Neural cell (in vitro differentiated cells): ENCODE measurements around the gene ZBTB17. TPM values are rescaled to one million over a fixed set of nuclear protein-coding genes. Genes with fewer than 3 reads are reported as not detected.

Experiments
- H2AFZ ChIP-seq: fragments of 200-600, 300-800 bp; sonication (generic), shearing (Covaris generic); 2 replicates; pipeline ENCODE4 v1.6.0; 2014; ENCODE audit warnings: low read depth, mild to moderate bottlenecking, antibody characterized with exemption, low read length, moderate library complexity
- H3F3A ChIP-seq: fragments of 200-600 bp; shearing (Covaris generic); 2 replicates; pipeline ENCODE4 v1.6.1; 2016; ENCODE audit warnings: mild to moderate bottlenecking, moderate library complexity, mixed read lengths, antibody characterized with exemption, low read length; ENCODE audit not compliant: insufficient read depth, poor library complexity, severe bottlenecking
- H3K27ac ChIP-seq: fragments of 200-600, 300-800 bp; sonication (generic), shearing (Covaris generic); 2 replicates; pipeline ENCODE4 v1.5.1; 2014; ENCODE audit warnings: mild to moderate bottlenecking, low read length, moderate library complexity
- H3K27me3 ChIP-seq: fragments of 300-800, 200-600 bp; sonication (generic), shearing (Covaris generic); 2 replicates; pipeline ENCODE4 v1.6.0; 2014; ENCODE audit warnings: mild to moderate bottlenecking, low read depth, low read length, moderate library complexity; ENCODE audit not compliant: insufficient read depth
- H3K36me3 ChIP-seq: fragments of 300-800, 200-600 bp; sonication (generic), shearing (Covaris generic); 2 replicates; pipeline ENCODE4 v1.5.1; 2014; ENCODE audit warnings: mild to moderate bottlenecking, antibody characterized with exemption, low read length, moderate library complexity; ENCODE audit not compliant: insufficient read depth
- H3K4me2 ChIP-seq: fragments of 300-800, 200-600 bp; sonication (generic), shearing (Covaris generic); 2 replicates; pipeline ENCODE4 v1.6.0; 2014; ENCODE audit warnings: mild to moderate bottlenecking, low read length
- H3K4me3 ChIP-seq: fragments of 300-800, 200-600 bp; sonication (generic), shearing (Covaris generic); 2 replicates; pipeline ENCODE4 v1.5.1; 2014; ENCODE audit warnings: mild to moderate bottlenecking, low read length, moderate library complexity
- H3K79me2 ChIP-seq: fragments of 200-600 bp; shearing (Covaris generic); replicated peaks from 2 replicates; pipeline ENCODE4 v1.6.0; 2014; ENCODE audit warnings: mild to moderate bottlenecking, low read length, moderate library complexity; ENCODE audit not compliant: insufficient read depth
- H3K9ac ChIP-seq: fragments of 300-800, 200-600 bp; sonication (generic), shearing (Covaris generic); 2 replicates; pipeline ENCODE4 v1.6.1; 2016; ENCODE audit warnings: mild to moderate bottlenecking, low read length, mixed read lengths
- H3K9me2 ChIP-seq: fragments of 200-600 bp; shearing (Covaris generic); 2 replicates; pipeline ENCODE4 v1.6.1; 2016; ENCODE audit warnings: mild to moderate bottlenecking, low read length, mixed read lengths; ENCODE audit not compliant: insufficient read depth
- H3K9me3 ChIP-seq: fragments of 200-600, 300-800 bp; sonication (generic), shearing (Covaris generic); 2 replicates; pipeline ENCODE4 v1.6.1; 2016; ENCODE audit warnings: mild to moderate bottlenecking, mixed run types, low read length, moderate library complexity, mixed read lengths
- H4K20me1 ChIP-seq: fragments of 200-600 bp; shearing (Covaris generic); 2 replicates; pipeline ENCODE4 v1.6.1; 2016; ENCODE audit warnings: mild to moderate bottlenecking, mixed run types; ENCODE audit not compliant: insufficient read depth
- EP300 ChIP-seq: fragments of 450-650 bp; conservative IDR thresholded peaks from 2 replicates; pipeline ENCODE4 v1.6.1; 2014; ENCODE audit warnings: antibody characterized with exemption, mild to moderate bottlenecking, moderate library complexity; ENCODE audit not compliant: poor library complexity, severe bottlenecking
- EZH2 ChIP-seq: fragments of 200-600, 300-800 bp; shearing (Covaris generic), sonication (generic); IDR thresholded peaks from 2 replicates; pipeline ENCODE4 v1.6.1; 2014; ENCODE audit warnings: antibody characterized with exemption, low read length, borderline replicate concordance, mild to moderate bottlenecking; ENCODE audit not compliant: insufficient read depth, poor library complexity, severe bottlenecking
- MXI1 ChIP-seq: fragments of 450-650 bp; conservative IDR thresholded peaks from 2 replicates; pipeline ENCODE4 v1.6.1; 2014; ENCODE audit warnings: antibody characterized with exemption, mild to moderate bottlenecking; ENCODE audit not compliant: poor library complexity, severe bottlenecking
- POLR2AphosphoS5 ChIP-seq: IDR thresholded peaks from 2 replicates; pipeline ENCODE4 v1.6.1; 2012
- RAD21 ChIP-seq: fragments of 450-650 bp; conservative IDR thresholded peaks from 2 replicates; pipeline ENCODE4 v1.6.1; 2014; ENCODE audit warnings: antibody characterized with exemption, mild to moderate bottlenecking, moderate library complexity
- SMC3 ChIP-seq: fragments of 450-650 bp; conservative IDR thresholded peaks from 2 replicates; pipeline ENCODE4 v1.6.1; 2014; ENCODE audit warnings: antibody characterized with exemption, mild to moderate bottlenecking, moderate library complexity; ENCODE audit not compliant: poor library complexity
- TAF1 ChIP-seq: IDR thresholded peaks from 2 replicates; pipeline ENCODE4 v1.6.1; 2012; ENCODE audit warnings: low read depth
- polyA plus RNA-seq: library from polyadenylated mRNA; depleted of rRNA; stranded (reverse); fragments of >200 nt; gene quantifications from 2 replicates; pipeline ENCODE4 v1.2.3, GENCODE V29; 2014
- TF ChIP-seq, protein P1 (sequence below): fragments of 450-650 bp; IDR thresholded peaks from 2 replicates; pipeline ENCODE4 v1.5.1; 2014; ENCODE audit warnings: antibody characterized with exemption, mild to moderate bottlenecking, moderate library complexity; ENCODE audit not compliant: poor library complexity, severe bottlenecking
- TF ChIP-seq, protein P2 (sequence below): IDR thresholded peaks from 2 replicates; pipeline ENCODE4 v1.6.1; 2012; ENCODE audit warnings: borderline replicate concordance

ZBTB17 gene
- polyA plus RNA-seq, 1 donor from 2014 or later = 114 TPM

DNA sequence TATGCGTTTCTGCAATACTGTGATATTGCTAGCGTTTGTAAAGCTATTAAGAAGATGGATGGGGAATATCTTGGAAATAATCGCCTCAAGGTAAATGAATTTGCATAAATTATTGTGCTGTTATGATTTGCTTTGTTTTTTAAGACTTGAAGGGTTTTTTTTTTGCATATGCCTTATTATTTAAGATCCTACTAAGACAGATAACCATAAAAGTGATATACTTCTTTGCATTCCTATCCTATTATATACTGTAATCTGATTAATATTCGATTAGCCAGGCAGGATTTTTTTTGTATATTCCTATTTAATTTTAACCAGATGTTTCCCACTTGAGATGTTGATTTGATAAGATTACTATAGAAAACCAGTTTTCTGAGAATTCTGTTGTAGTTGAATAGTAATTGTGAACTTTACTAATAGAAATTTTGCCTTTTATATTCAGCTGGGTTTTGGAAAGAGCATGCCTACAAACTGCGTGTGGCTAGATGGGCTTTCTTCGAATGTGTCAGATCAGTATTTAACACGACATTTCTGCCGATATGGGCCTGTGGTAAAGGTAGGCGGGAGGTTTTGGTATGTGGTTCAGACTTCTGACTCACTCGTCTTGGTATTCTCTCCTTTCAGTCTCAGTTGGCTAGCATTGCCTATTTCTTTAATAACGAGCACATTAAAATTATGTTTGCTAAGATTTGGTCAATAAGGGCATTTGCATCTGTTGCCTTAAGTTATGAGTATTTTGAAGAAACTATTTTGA, 56.8 kb downstream of the ZBTB17 start:
- H3K9me3 ChIP-seq = no peaks in the 10 kb centered on the region
- H3K9me2 ChIP-seq = no peaks in the 10 kb centered on the region
- H3K36me3 ChIP-seq = peaks cover 13% of the 10 kb centered on the region
- H4K20me1 ChIP-seq = no peaks in the 10 kb centered on the region
- no peak overlapping the region for H3K4me3 ChIP-seq
- H3K79me2 ChIP-seq = peaks cover 4% of the 10 kb centered on the region
- H2AFZ ChIP-seq = no peak overlapping the region
- H3K27ac ChIP-seq = no peak overlapping the region
- no peak for TF ChIP-seq EP300
- TF ChIP-seq, protein P1, sequence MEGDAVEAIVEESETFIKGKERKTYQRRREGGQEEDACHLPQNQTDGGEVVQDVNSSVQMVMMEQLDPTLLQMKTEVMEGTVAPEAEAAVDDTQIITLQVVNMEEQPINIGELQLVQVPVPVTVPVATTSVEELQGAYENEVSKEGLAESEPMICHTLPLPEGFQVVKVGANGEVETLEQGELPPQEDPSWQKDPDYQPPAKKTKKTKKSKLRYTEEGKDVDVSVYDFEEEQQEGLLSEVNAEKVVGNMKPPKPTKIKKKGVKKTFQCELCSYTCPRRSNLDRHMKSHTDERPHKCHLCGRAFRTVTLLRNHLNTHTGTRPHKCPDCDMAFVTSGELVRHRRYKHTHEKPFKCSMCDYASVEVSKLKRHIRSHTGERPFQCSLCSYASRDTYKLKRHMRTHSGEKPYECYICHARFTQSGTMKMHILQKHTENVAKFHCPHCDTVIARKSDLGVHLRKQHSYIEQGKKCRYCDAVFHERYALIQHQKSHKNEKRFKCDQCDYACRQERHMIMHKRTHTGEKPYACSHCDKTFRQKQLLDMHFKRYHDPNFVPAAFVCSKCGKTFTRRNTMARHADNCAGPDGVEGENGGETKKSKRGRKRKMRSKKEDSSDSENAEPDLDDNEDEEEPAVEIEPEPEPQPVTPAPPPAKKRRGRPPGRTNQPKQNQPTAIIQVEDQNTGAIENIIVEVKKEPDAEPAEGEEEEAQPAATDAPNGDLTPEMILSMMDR = no peak
- no peak for TF ChIP-seq RAD21
- TF ChIP-seq, protein P2, sequence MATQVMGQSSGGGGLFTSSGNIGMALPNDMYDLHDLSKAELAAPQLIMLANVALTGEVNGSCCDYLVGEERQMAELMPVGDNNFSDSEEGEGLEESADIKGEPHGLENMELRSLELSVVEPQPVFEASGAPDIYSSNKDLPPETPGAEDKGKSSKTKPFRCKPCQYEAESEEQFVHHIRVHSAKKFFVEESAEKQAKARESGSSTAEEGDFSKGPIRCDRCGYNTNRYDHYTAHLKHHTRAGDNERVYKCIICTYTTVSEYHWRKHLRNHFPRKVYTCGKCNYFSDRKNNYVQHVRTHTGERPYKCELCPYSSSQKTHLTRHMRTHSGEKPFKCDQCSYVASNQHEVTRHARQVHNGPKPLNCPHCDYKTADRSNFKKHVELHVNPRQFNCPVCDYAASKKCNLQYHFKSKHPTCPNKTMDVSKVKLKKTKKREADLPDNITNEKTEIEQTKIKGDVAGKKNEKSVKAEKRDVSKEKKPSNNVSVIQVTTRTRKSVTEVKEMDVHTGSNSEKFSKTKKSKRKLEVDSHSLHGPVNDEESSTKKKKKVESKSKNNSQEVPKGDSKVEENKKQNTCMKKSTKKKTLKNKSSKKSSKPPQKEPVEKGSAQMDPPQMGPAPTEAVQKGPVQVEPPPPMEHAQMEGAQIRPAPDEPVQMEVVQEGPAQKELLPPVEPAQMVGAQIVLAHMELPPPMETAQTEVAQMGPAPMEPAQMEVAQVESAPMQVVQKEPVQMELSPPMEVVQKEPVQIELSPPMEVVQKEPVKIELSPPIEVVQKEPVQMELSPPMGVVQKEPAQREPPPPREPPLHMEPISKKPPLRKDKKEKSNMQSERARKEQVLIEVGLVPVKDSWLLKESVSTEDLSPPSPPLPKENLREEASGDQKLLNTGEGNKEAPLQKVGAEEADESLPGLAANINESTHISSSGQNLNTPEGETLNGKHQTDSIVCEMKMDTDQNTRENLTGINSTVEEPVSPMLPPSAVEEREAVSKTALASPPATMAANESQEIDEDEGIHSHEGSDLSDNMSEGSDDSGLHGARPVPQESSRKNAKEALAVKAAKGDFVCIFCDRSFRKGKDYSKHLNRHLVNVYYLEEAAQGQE = no peak
- no peak for TF ChIP-seq SMC3
- no peak for TF ChIP-seq TAF1
- no peak for TF ChIP-seq MXI1
- TF ChIP-seq EZH2 = no peak
- H3K9ac ChIP-seq = no peak overlapping the region
- H3K27me3 ChIP-seq = no peaks in the 10 kb centered on the region
- H3K4me2 ChIP-seq = no peak overlapping the region
- H3F3A ChIP-seq = no peaks in the 10 kb centered on the region

DNA sequence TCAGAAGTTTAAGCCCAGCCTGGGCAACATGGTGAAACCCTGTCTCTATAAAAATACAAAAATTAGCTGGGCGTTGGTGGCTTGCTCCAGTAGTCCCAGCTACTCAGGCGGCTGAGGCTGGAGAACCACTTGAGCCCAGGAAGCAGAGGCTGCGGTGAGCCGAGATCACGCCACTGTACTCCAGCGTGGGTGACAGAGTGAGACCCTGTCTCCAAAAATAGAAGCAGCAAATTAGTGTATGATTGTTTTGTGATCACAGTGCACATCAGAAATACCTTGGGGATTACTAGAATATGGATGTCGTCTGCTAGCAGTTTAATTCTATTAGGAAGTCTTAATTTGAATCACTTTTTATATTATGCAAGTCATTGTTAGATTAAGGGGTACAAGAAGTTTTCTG, 59.0 kb downstream of the ZBTB17 start:
- Histone ChIP-seq H3K36me3 (peaks cover 8% of the 10 kb centered on the region), H3K4me2 (no peak overlapping the region), H4K20me1 (no peaks in the 10 kb centered on the region), H3K27me3 (no peaks in the 10 kb centered on the region), H3K4me3 (no peak overlapping the region), H3K9me2 (no peaks in the 10 kb centered on the region), H3K9me3 (no peaks in the 10 kb centered on the region), H3K27ac (no peak overlapping the region), H3F3A (no peaks in the 10 kb centered on the region), H2AFZ (no peak overlapping the region), H3K79me2 (peaks cover 16% of the 10 kb centered on the region), H3K9ac (no peak overlapping the region)
- no peak for TF ChIP-seq POLR2AphosphoS5
- TF ChIP-seq RAD21 = no peak
- TF ChIP-seq, protein P1 = no peak
